Measurements from ENCODE around the gene UGT2B7. TPM values are rescaled to one million over a fixed set of nuclear protein-coding genes. Genes with fewer than 3 reads are reported as not detected.

The UGT2B7 gene
- total RNA-seq, 6 experiments from 2014 or later: 88.5 to 377 (median 241) TPM

DNA sequence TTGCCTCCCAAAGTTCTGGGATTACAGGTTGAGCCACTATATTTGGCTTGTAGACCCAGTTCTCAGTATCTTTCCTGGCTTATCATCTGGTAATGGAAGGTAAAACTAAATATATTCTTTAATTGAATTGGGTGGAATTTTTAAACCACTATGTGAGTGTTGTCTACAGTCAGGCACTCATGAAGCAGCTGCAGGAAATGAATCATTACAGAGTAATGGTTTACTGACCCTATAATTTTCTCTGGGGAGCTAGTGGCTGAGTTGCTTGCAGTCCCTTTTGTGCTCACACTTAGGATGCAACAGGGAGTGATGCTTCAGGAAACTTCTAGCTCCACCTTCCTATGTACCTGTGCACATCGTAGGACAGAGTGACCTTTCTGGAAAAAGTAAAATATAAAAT is 4.1 kb upstream of the UGT2B7 start:
- Histone ChIP-seq H3K4me1 (peaks cover 0 to 8% (median 0%) of the 10 kb centered on the region in 4 donors), H3K4me3 (no peak overlapping the region), H3K9me3 (no peaks in the 10 kb centered on the region), H3K27ac (no peak overlapping the region), H3K36me3 (no peaks in the 10 kb centered on the region), H3K27me3 (no peaks in the 10 kb centered on the region)
- 67% methylated on average over 1 of the region's 1 CpG for WGBS (ENCODE audit: insufficient coverage, low coverage, low lambda C conversion rate, missing lambda C conversion rate)
- DNase-seq: no peak
- ATAC-seq: no peak
- TF ChIP-seq POLR2A (IDR thresholded peaks at IDR 0.05): no peak
- TF ChIP-seq, protein P1, sequence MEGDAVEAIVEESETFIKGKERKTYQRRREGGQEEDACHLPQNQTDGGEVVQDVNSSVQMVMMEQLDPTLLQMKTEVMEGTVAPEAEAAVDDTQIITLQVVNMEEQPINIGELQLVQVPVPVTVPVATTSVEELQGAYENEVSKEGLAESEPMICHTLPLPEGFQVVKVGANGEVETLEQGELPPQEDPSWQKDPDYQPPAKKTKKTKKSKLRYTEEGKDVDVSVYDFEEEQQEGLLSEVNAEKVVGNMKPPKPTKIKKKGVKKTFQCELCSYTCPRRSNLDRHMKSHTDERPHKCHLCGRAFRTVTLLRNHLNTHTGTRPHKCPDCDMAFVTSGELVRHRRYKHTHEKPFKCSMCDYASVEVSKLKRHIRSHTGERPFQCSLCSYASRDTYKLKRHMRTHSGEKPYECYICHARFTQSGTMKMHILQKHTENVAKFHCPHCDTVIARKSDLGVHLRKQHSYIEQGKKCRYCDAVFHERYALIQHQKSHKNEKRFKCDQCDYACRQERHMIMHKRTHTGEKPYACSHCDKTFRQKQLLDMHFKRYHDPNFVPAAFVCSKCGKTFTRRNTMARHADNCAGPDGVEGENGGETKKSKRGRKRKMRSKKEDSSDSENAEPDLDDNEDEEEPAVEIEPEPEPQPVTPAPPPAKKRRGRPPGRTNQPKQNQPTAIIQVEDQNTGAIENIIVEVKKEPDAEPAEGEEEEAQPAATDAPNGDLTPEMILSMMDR (IDR thresholded peaks at IDR 0.05): no peak
- intact Hi-C loops (cut with DNase I): no loop called here

DNA sequence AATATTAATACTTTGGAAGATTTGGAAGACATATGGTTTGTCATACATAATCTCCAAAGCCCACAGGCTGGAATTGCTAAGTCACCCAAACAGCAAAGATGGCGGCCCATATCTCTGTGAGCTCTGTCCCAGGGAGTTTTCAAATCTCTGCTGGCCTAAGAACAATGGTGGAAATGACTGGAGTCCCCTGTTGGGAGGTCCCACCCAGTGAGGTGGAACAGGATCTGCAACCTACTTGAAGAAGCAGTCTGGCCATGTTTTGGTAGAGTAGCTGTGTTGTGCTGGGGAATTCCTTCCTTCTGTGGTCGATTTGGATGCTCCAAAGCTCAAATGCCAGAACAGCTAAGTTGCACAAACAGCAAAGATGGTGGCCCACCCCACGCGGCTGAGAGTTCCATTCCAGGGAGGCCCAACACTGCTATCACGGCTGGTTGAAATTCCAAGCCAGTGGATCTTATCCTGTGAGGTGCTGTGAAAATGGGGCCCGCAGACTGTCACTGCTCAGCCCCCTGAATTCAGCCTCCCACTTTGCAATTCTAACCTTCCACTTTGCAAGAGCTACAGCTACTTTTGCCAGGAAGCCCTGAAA is 3.2 kb upstream of the UGT2B7 start:
- Histone ChIP-seq H3K36me3 (no peaks in the 10 kb centered on the region), H3K27ac (no peak overlapping the region), H3K27me3 (no peaks in the 10 kb centered on the region), H3K4me3 (no peak overlapping the region), H3K4me1 (peaks cover 0 to 8% (median 0%) of the 10 kb centered on the region in 4 donors), H3K9me3 (no peaks in the 10 kb centered on the region)
- ATAC-seq (no peak), DNase-seq (no peak)
- 73% methylated on average over 4 of the region's 6 CpGs for WGBS (ENCODE audit: insufficient coverage, low coverage, low lambda C conversion rate, missing lambda C conversion rate)
- intact Hi-C loops (cut with DNase I): no loop called here
- TF ChIP-seq, protein P1 (IDR thresholded peaks at IDR 0.05): no peak

DNA sequence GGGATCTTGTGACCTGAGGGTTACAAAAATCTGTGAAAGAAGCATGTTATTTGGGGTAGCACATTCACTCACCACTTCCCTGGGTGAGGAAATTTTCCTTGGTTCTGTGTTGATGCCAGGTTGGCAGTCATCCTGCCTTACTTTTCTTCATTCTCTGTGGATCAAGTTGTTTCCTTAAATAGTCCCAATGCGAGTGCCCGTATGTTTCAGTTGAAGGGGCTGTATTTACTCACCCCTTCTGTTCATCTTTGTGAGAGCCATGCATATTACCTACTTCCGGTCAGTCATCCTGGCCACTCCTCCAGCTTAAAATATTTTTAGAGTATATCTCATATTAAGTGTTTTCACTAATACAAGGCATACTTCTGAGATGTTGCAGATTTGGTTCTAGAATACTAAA is 2.6 kb upstream of the UGT2B7 start:
- Histone ChIP-seq H3K4me3 (no peak overlapping the region), H3K27me3 (no peaks in the 10 kb centered on the region), H3K36me3 (no peaks in the 10 kb centered on the region), H3K27ac (no peak overlapping the region), H3K4me1 (peaks cover 0 to 8% (median 0%) of the 10 kb centered on the region in 4 donors), H3K9me3 (no peaks in the 10 kb centered on the region)
- TF ChIP-seq POLR2A (IDR thresholded peaks at IDR 0.05): no peak
- TF ChIP-seq, protein P1 (IDR thresholded peaks at IDR 0.05): no peak
- intact Hi-C loops (cut with DNase I): no loop called here
- DNase-seq: no peak
- 96% methylated on average over 3 of the region's 3 CpGs for WGBS (ENCODE audit: insufficient coverage, low coverage, low lambda C conversion rate, missing lambda C conversion rate)
- no peak for ATAC-seq

DNA sequence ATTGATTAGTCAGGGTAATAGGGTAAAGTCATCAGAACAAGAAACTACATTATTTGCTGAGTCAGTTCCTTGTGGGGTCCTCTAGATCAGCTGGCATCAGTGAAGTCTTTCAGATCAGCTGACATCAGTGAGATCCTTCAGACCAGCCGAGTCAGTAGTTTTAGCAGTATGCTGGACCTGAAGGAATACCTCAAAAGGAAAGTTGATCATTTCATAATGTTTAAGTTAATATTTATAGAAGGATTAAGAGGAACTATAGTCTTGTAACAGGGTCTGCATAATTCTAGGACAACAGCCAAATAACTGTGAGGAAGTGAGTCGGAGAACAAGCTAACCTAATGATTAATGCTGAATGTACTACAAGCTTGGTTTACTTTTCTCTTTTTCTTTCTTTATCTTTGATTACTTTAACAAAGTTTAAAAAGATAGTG is 958 bp upstream of the UGT2B7 start:
- WGBS (ENCODE audit: insufficient coverage, low coverage, low lambda C conversion rate, missing lambda C conversion rate): 0% methylated on average over 2 of the region's 2 CpGs

More for the DNA sequence above, 958 bp upstream of the UGT2B7 start:
- peak in 1 of 4 donors; percentile 27 for ATAC-seq
- Histone ChIP-seq H3K4me3 (no peak overlapping the region), H3K9me3 (no peaks in the 10 kb centered on the region), H3K36me3 (no peaks in the 10 kb centered on the region), H3K27me3 (no peaks in the 10 kb centered on the region), H3K4me1 (peaks cover 0 to 8% (median 0%) of the 10 kb centered on the region in 4 donors), H3K27ac (peak overlapping the region in 1 of 3 donors; percentile 89)
- TF ChIP-seq, protein P1 (IDR thresholded peaks at IDR 0.05): no peak
- TF ChIP-seq POLR2A (IDR thresholded peaks at IDR 0.05): no peak
- no peak for DNase-seq
- intact Hi-C loops (cut with DNase I): no loop called here
